Measurements from ENCODE around the gene MCU.

DNA sequence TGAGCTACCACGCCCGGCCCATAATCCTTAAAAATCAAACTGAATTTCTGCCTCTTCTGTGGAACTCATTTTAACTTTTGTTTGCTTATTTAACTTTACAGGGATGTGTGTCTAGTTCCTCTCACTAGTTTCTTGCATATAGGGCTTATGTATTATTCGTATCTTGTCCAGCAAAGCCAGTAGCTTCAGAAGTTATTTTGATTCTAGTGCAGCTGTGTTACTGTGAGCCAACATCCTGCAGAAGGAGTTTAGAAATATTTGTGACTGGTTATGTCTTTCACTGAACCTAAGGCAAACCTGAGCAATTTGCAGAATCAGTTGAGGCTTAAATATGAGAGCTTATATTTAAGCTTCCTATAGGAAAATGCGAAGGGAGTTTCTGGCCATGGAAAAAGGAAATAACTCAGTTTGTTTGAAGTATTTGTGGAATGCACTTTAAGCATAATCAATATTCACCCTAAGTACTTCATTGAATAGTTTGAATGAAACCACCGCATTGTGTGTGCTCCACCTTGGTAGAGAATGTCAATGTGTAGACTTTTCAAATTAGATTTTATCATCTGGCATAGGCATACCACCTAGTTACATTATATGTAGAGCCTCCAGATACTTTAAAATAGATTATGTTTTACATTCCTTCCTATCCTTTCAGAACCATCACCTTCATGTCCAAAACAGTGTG lies 90.8 kb downstream of the MCU start:
- no peak for TF ChIP-seq POLR2AphosphoS5 (IDR thresholded peaks at IDR 0.05; ENCODE audit: low read depth, low read length)
- TF ChIP-seq, protein P1, sequence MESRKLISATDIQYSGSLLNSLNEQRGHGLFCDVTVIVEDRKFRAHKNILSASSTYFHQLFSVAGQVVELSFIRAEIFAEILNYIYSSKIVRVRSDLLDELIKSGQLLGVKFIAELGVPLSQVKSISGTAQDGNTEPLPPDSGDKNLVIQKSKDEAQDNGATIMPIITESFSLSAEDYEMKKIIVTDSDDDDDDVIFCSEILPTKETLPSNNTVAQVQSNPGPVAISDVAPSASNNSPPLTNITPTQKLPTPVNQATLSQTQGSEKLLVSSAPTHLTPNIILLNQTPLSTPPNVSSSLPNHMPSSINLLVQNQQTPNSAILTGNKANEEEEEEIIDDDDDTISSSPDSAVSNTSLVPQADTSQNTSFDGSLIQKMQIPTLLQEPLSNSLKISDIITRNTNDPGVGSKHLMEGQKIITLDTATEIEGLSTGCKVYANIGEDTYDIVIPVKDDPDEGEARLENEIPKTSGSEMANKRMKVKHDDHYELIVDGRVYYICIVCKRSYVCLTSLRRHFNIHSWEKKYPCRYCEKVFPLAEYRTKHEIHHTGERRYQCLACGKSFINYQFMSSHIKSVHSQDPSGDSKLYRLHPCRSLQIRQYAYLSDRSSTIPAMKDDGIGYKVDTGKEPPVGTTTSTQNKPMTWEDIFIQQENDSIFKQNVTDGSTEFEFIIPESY (IDR thresholded peaks at IDR 0.05; ENCODE audit: borderline replicate concordance, low read depth) = no peak
- TF ChIP-seq, protein P2, sequence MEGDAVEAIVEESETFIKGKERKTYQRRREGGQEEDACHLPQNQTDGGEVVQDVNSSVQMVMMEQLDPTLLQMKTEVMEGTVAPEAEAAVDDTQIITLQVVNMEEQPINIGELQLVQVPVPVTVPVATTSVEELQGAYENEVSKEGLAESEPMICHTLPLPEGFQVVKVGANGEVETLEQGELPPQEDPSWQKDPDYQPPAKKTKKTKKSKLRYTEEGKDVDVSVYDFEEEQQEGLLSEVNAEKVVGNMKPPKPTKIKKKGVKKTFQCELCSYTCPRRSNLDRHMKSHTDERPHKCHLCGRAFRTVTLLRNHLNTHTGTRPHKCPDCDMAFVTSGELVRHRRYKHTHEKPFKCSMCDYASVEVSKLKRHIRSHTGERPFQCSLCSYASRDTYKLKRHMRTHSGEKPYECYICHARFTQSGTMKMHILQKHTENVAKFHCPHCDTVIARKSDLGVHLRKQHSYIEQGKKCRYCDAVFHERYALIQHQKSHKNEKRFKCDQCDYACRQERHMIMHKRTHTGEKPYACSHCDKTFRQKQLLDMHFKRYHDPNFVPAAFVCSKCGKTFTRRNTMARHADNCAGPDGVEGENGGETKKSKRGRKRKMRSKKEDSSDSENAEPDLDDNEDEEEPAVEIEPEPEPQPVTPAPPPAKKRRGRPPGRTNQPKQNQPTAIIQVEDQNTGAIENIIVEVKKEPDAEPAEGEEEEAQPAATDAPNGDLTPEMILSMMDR (IDR thresholded peaks at IDR 0.05) = no peak
- TF ChIP-seq SMC3 (IDR thresholded peaks at IDR 0.05; ENCODE audit: low read depth, low read length) = no peak
- TF ChIP-seq TAF1 (IDR thresholded peaks at IDR 0.05; ENCODE audit: borderline replicate concordance, low read depth, low read length) = no peak
- no peak for TF ChIP-seq RFX5 (IDR thresholded peaks at IDR 0.05; ENCODE audit: low read length)
- no peak for TF ChIP-seq EP300 (IDR thresholded peaks at IDR 0.05; ENCODE audit: borderline replicate concordance in 1 of 2, low read depth in 1 of 2, low read length in 1 of 2)
- no peak for TF ChIP-seq ELF1 (IDR thresholded peaks at IDR 0.05)
- no peak for TF ChIP-seq EZH2phosphoT487 (IDR thresholded peaks at IDR 0.05; ENCODE audit: borderline replicate concordance, low read depth)
- TF ChIP-seq MXI1 (IDR thresholded peaks at IDR 0.05; ENCODE audit: low read depth, low read length) = no peak
- TF ChIP-seq MEF2A (IDR thresholded peaks at IDR 0.05; ENCODE audit: borderline replicate concordance, low read depth) = no peak
- no peak for TF ChIP-seq TEAD4 (IDR thresholded peaks at IDR 0.05; ENCODE audit: borderline replicate concordance, insufficient read depth)
- TF ChIP-seq TCF12 (IDR thresholded peaks at IDR 0.05) = no peak

All from SK-N-SH (cell line).